NCI-H748 (cell line): ENCODE data around the gene TMEM178B.
A peak's percentile ranks its signal among the peaks of the same experiment; 100 is the strongest.
"Not testable (repeated sequence)": the region's sequence is repeated elsewhere in the genome, so short reads cannot be mapped to it uniquely, and the experiment has no call there.

Source experiments
- DNase-seq: peaks from one replicate; lab custom pipeline; 2025; ENCODE audit not compliant: unreplicated experiment; lab: John Stamatoyannopoulos, UW

The TMEM178B gene

GRCh38 chr7:141074162-141074991, 513 bp downstream of the TMEM178B start:
- DNase-seq = peak; percentile 75

- DNase-seq = peak; percentile 46
Observed at GRCh38 chr7:141074997-141075396, 1.1 kb downstream of the TMEM178B start.

- DNase-seq = peak; percentile 86
Observed at GRCh38 chr7:141076377-141076776, 2.5 kb downstream of the TMEM178B start.

DNA sequence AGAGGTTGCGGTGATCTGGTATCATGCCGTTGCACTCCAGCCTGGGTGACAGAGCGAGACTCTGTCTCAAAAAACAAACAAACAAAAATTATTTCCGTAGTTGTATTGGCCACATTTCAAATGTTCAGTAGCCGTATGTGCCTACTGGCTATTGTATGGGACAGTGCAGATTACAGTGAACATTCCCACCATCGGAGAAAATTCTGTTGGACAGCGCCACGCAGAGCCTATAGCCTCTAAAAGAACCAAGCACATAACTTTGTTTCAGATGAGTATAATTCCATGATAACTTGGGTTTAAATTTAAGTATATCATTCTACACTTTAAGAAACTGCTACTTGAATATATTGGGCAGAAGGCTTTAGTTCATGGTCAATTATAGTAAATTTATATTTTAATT, 5.4 kb downstream of the TMEM178B start:
- no peak for DNase-seq

DNA sequence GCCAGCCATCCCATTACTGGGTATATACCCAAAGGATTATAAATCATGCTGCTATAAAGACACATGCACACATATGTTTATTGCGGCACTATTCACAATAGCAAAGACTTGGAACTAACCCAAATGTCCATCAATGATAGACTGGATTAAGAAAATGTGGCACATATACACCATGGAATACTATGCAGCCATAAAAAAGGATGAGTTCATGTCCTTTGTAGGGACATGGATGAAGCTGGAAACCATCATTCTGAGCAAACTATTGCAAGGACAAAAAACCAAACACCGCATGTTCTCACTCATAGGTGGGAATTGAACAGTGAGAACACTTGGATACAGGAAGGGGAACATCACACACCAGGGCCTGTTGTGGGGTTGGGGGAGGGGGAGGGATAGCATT, 15.6 kb downstream of the TMEM178B start:
- not testable (repeated sequence) for DNase-seq

DNA sequence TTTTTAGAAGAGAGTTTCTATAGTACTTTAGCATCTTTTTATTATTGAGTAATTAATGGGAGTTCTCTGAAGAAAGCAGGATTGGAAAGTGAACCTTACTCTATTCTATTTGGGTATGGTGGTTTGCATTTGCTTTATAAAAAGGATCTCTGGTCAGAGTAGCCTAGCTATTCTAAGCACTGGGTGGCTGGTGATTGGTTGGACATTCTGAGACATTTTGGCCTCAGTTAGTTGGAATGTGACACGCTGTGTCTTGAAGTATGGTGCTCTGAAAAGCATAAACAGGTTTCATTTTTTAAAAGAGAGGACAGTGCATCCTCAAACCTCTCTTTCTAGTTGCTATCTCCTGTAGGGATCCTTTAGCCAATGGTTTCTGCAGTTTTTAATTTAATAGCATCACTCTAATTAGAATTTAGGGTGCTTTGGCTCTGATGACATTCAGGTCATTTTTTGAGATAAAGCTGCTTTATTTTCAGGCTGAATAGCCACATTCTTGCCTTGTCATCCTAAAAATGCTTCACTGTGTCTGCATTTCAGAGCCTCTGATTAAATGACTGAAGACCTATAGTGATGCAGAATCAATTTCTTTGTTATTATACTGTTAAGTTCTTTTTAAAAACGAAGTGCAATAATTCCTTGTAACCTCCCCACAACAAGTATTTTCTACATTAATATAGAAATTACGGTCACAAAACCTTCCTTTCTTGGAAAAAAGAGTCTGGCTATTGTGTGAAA, 20.6 kb downstream of the TMEM178B start:
- DNase-seq = no peak

- DNase-seq = no peak
Observed at GRCh38 chr7:141097430-141097829, 23.6 kb downstream of the TMEM178B start.

DNA sequence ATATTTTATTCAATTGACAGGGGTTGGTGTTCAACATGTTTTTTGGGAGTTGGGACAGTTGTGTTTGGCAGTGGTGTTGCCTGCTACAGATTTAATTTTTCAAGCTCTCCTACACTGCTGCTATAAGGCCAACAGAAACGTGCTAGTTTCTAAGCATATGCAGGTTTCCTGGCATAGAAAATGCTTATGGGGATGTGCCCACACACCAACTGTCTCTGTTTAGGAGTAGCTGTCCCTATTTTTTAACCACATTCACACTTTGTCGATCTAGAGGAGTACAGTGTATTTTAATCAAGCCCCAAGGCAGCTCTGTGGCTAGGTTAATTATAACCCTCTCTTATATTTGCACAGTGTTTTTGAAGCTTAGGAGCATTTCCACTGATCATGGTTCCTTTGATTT, 28.6 kb downstream of the TMEM178B start:
- DNase-seq = no peak

- peak; percentile 7 for DNase-seq
Observed at GRCh38 chr7:141103847-141104429, 30.1 kb downstream of the TMEM178B start.

DNA sequence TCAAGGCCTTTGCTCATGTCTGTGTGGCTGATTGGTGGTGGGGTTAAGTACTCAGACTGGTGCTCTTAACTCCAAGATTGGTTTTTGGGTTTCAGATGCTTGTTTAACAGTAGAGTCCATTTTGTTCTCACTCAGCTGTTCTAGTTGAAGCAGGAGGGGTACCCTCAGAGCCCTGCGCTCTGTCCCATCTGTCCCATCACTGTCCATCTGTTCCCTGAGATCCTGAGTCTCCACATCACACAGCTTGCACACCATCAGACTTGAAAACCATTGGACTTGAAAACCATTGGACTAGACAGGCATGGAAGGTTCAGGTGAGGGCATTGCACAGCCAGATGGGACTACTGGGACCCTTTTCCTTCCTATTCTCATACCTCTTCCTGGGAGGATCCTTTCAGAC, 39.3 kb downstream of the TMEM178B start:
- no peak for DNase-seq

- no peak for DNase-seq
Observed at GRCh38 chr7:141114029-141114664, 40.3 kb downstream of the TMEM178B start.

DNA sequence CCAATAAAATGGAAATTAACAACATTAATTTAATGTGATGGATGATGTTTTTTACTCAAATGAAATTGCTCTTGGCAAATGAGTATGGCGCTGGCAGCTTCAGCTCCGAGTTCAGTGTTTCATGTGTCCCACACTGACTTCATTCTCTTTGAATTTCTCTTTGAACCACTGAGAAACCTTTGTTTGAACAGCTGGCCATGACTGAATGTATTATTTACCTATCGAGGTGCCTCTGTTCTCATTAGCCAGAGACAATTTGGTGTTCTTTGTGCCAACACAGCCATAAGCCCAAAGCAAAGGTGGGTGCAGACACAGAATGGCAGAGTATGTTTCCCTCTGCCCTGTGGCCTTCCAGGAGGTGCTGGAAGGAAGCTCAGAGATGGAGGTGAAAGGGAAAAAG, 42.1 kb downstream of the TMEM178B start:
- peak; percentile 97 for DNase-seq

DNA sequence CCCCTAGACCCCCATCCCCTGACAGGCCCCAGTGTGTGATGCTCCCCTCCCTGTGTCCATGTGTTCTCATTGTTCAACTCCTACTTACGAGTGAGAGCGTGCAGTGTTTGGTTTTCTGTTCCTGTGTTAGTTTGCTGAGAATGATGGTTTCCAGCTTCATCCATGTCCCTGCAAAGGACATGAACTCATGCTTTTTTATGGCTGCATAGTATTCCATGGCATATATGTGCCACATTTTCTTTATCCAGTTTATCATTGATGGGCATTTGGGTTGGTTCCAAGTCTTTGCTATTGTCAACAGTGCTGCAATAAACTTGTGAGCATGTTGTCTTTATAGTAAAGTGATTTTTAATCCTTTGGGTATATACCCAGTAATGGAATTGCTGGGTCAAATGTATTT, 42.8 kb downstream of the TMEM178B start:
- not testable (repeated sequence) for DNase-seq

DNA sequence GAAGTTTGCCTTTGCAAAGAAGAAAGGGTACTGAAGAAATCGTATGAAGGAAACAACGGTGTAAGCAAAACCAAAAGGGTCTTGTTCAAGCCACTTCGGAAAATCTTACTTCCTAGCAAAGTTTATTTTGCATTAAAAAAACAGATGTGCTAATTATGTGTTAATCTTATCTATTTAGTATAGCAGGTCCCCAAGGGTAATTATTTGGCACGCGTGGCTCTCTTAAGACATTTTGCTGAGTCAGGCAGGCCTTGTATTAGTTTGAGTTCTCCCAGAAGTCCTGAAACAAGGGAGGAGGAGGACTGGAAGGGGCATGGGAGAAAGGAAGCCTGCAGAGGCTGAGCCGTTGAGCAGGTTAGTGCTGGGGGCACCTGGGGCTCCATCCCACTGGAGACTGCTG, 44.9 kb downstream of the TMEM178B start:
- DNase-seq = no peak

- DNase-seq = no peak
Observed at GRCh38 chr7:141119187-141119586, 45.3 kb downstream of the TMEM178B start.

DNA sequence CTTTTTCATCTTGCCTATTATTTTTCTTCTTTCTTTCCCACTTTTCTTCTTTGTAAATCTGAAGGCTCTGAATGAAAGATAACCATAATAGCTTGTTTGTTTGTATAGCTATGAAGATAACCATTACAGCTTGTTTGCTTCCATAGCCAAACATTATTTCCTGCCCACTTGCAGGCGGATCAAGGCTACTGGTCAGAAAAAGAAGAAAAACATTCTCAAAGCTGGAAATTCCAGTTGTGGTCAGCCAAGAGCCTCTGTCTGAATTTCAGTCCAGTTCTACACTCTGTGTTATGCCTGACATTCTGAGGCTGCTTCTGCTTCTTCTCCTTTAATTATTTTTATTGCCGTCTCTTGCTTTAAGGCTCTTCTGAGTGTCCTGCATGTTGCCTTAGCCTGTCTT, 48.9 kb downstream of the TMEM178B start:
- DNase-seq = peak; percentile 8

DNA sequence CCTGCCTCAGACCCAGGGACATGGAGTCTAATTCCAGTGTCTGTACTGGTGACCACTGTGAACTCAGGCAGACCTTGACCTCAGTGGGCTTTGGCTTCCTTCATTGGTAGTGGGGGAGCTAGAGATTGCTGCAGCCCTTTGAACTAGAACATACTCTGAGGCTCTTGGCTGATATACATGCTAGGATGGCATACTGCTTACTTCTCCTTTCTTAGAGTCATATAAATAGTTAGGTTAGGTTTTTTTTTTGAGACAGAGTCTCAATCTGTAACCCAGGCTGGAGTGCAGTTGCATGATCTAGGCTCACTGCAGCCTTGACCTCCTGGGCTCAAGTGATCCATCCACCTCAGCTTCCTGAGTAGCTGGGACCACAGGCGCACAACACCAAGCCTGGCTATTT, 49.7 kb downstream of the TMEM178B start:
- no peak for DNase-seq

DNA sequence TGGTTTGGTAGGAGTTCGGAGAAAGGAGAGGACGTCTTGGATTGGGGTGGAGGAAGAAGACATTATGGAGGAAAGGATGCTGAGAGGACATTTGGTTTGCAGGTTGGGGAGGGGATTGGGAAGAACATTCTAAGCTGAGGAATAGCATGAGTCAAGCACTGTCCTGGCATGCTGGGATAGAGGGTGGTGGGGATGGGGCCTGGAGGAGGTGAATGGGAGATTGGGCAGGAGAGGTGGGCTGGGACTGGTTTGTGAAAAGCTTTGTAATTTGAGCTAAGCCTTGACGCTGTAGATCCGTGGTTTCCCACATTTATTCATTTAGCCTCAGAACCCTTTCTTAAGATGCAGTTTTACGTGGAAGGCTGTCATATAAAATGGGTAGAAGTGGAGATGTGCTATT, 52.2 kb downstream of the TMEM178B start:
- DNase-seq = no peak

DNA sequence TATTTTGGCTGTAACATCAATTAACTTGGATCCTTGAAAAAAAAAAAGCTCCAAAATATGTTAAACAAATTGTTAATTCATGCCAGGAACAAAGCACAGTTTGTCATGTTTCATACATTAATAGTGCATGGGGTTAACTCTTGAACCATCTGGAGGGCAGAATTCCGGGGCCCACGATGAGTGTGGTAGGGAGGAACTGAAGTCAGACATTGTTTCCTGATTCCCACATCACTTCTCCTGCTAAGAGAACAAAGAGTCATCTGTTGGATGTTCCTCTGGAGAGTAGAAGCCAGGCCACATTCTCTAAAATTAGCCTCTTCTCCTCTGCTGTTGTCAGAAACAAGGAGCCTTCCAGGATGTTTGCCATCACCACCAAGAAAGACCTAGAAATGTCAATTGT, 54.6 kb downstream of the TMEM178B start:
- DNase-seq = no peak

DNA sequence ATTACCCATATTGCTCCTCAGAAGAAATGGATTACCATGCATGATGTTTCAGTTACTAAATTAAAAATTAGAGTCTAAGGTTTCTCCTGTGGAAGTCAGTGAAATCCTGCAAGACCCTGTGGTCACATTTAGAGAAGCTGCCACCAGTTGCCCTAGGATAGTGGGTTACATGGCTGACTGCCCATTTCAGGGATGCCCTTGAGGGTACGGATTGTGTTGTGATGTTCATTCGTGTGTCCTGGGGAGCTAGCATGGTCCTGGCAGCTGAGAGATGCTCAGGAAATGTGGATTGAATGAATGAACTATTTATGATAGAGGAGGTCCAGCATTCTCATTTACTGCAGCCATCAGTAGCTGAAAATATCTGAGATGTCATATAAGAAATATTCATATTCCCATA, 55.1 kb downstream of the TMEM178B start:
- no peak for DNase-seq

DNA sequence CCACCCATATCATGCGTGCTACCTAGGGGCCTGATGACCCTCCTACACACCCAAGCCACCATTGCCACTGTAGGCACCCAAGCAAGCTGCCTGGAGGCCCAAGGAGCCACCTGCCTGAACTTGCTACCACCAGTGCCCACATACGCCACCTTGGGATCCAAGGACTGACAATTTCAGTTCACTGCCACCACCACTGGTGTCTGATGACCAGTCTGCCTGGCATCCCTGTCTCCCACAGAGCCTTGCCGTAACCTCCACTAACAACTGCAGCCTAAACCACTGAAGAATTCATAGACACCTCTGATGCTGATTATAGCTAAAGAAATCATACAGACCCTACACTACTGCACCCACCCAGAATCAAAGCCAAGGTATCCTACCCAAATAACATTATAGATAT, 58.8 kb downstream of the TMEM178B start:
- no peak for DNase-seq

DNA sequence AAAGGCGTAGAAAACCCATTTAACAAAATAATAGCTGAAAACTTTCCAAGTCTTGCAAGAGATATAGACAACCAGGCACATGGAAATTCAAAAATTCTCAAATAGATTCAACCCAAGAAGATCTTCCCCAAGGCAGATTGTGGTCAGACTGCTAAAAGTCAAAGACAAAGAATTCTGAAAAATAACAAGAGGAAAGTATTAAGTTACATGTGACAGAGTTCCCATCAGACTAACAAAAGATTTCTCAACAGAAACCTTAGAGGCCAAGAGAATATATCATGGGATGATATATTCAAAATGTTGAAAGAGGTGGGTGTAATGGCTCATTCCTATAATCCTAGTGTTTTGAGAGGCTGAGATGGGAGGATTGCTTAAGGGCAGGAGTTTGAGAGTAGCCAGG, 59.8 kb downstream of the TMEM178B start:
- no peak for DNase-seq
